SU-DHL-6 (cell line): ENCODE measurements around the gene MAML1.

Experiments used
- CTCF ChIP-seq: fragments of 200-600 bp; sonication (generic); IDR thresholded peaks from one replicate; pipeline ENCODE4 v1.5.1; 2017; ENCODE audit warnings: antibody characterized with exemption, mild to moderate bottlenecking, low read length, moderate library complexity; ENCODE audit not compliant: insufficient read depth, poor library complexity, severe bottlenecking
- EZH2phosphoT487 ChIP-seq: fragments of 200-600 bp; sonication (generic), shearing (Covaris generic); conservative IDR thresholded peaks from 2 replicates; pipeline ENCODE4 v1.6.1; 2018; ENCODE audit warnings: mild to moderate bottlenecking, antibody characterized with exemption, low read length, moderate library complexity, mixed read lengths

GRCh38 chr5:179730852-179731251, 1.8 kb upstream of the MAML1 start:
- TF ChIP-seq CTCF (no peak), EZH2phosphoT487 (no peak)
